ENCODE measurements around the gene PNKD.

The PNKD gene

GRCh38 chr2:218383892-218384519, 113.7 kb downstream of the PNKD start:
- DNase-seq: peak; percentile 66

- no peak for DNase-seq
Observed at GRCh38 chr2:218384975-218385374, 114.7 kb downstream of the PNKD start.

- peak; percentile 51 for DNase-seq
Observed at GRCh38 chr2:218386505-218387368, 116.4 kb downstream of the PNKD start.

GRCh38 chr2:218387369-218388194, 117.3 kb downstream of the PNKD start:
- DNase-seq: peak; percentile 82

GRCh38 chr2:218389333-218390150, 119.2 kb downstream of the PNKD start:
- DNase-seq: no peak

- no peak for DNase-seq
Observed at GRCh38 chr2:218391202-218391601, 120.9 kb downstream of the PNKD start.

GRCh38 chr2:218392459-218392858, 122.1 kb downstream of the PNKD start:
- no peak for DNase-seq

- no peak for DNase-seq
Observed at GRCh38 chr2:218392891-218393462, 122.7 kb downstream of the PNKD start.

GRCh38 chr2:218393750-218394290, 123.5 kb downstream of the PNKD start:
- peak; percentile 56 for DNase-seq

GRCh38 chr2:218394298-218395089, 124.2 kb downstream of the PNKD start:
- no peak for DNase-seq

- DNase-seq: no peak
Observed at GRCh38 chr2:218395090-218395444, 124.7 kb downstream of the PNKD start.

- DNase-seq: no peak
Observed at GRCh38 chr2:218395456-218395825, 125.1 kb downstream of the PNKD start.

GRCh38 chr2:218395826-218396687, 125.7 kb downstream of the PNKD start:
- DNase-seq: peak; percentile 90
